GM23338 (cell line): ENCODE results near the gene CDK5. TPM values are rescaled to one million over a fixed set of nuclear protein-coding genes. Genes with fewer than 3 reads are reported as not detected.

ENCODE experiments used
- ATAC-seq: fragments of 200-7000 bp; cut with Tn5 transposase; 3 replicates; pipeline ENCODE4 v1.9.1; 2020
- DNase-seq: peaks from one replicate; pipeline ENCODE4 v3.0.0-alpha.2; 2015; ENCODE audit warnings: low spot score
- H2AFZ ChIP-seq: fragments of 200-600 bp; sonication (generic); 2 replicates; pipeline ENCODE4 v1.8.0; 2016; ENCODE audit warnings: antibody characterized with exemption, mild to moderate bottlenecking, moderate library complexity
- H3F3A ChIP-seq: fragments of 200-600 bp; sonication (generic); replicated peaks from 2 replicates; pipeline ENCODE4 v1.8.0; 2017; ENCODE audit warnings: antibody characterized with exemption, mixed run types, low read depth
- H3K27ac ChIP-seq: fragments of 200-600 bp; sonication (generic); 2 replicates; pipeline ENCODE4 v1.6.1; 2016; ENCODE audit warnings: low read depth
- H3K27me3 ChIP-seq: fragments of 200-600 bp; sonication (generic); 2 replicates; pipeline ENCODE4 v1.8.0; 2016; ENCODE audit warnings: mild to moderate bottlenecking, mixed run types, moderate library complexity; ENCODE audit not compliant: insufficient read depth
- H3K36me3 ChIP-seq: fragments of 200-600 bp; sonication (generic); 2 replicates; pipeline ENCODE4 v1.8.0; 2016; ENCODE audit warnings: mild to moderate bottlenecking; ENCODE audit not compliant: insufficient read depth
- H3K4me1 ChIP-seq: fragments of 200-600 bp; sonication (generic); 2 replicates; pipeline ENCODE4 v1.8.0; 2016; ENCODE audit warnings: mild to moderate bottlenecking, moderate library complexity; ENCODE audit not compliant: insufficient read depth
- H3K4me2 ChIP-seq: fragments of 200-600 bp; sonication (generic); 2 replicates; pipeline ENCODE4 v1.7.1; 2017; ENCODE audit warnings: mixed run types
- H3K4me3 ChIP-seq: fragments of 200-600 bp; sonication (generic); 2 replicates; pipeline ENCODE4 v1.6.1; 2016; ENCODE audit warnings: mixed run types
- H3K79me2 ChIP-seq: fragments of 200-600 bp; sonication (generic); replicated peaks from 2 replicates; pipeline ENCODE4 v1.8.0; 2017; ENCODE audit warnings: mild to moderate bottlenecking; ENCODE audit not compliant: insufficient read depth
- H3K9me2 ChIP-seq: fragments of 200-600 bp; sonication (generic); 2 replicates; pipeline ENCODE4 v1.8.0; 2017; ENCODE audit not compliant: insufficient read depth
- H4K20me1 ChIP-seq: fragments of 200-600 bp; sonication (generic); replicated peaks from 2 replicates; pipeline ENCODE4 v1.8.0; 2017; ENCODE audit warnings: mild to moderate bottlenecking; ENCODE audit not compliant: insufficient read depth
- H3K27ac Mint-ChIP-seq: 2 replicates; pipeline ENCODE4 v1.8.0; 2020; ENCODE audit warnings: inconsistent platforms, mild to moderate bottlenecking, moderate library complexity, mixed read lengths
- H3K27me3 Mint-ChIP-seq: 3 replicates; pipeline ENCODE4 v1.8.0; 2022; ENCODE audit warnings: low read depth, mild to moderate bottlenecking, moderate library complexity, mixed read lengths, inconsistent platforms; ENCODE audit not compliant: insufficient read depth, poor library complexity
- H3K36me3 Mint-ChIP-seq: 3 replicates; pipeline ENCODE4 v1.8.0; 2021; ENCODE audit warnings: low read depth, mild to moderate bottlenecking, inconsistent platforms, moderate library complexity, mixed read lengths
- H3K4me1 Mint-ChIP-seq: 3 replicates; pipeline ENCODE4 v1.8.0; 2020; ENCODE audit warnings: mild to moderate bottlenecking, inconsistent platforms, mixed read lengths
- H3K4me3 Mint-ChIP-seq: 3 replicates; pipeline ENCODE4 v1.8.0; 2021; ENCODE audit warnings: moderate library complexity, mild to moderate bottlenecking, inconsistent platforms, mixed read lengths
- H3K9me3 Mint-ChIP-seq: 3 replicates; pipeline ENCODE4 v1.8.0; 2020; ENCODE audit warnings: moderate library complexity, mild to moderate bottlenecking, inconsistent platforms, mixed read lengths
- EZH2 ChIP-seq: fragments of 200-600 bp; sonication (generic); IDR thresholded peaks from one replicate; pipeline ENCODE4 v1.8.0; 2017; ENCODE audit warnings: antibody characterized with exemption, mild to moderate bottlenecking, low read depth; ENCODE audit not compliant: unreplicated experiment
- EZH2phosphoT487 ChIP-seq: fragments of 200-600 bp; sonication (generic); IDR thresholded peaks from one replicate; pipeline ENCODE4 v1.8.1; 2018; ENCODE audit warnings: antibody characterized with exemption; ENCODE audit not compliant: unreplicated experiment
- NANOG ChIP-seq: IDR thresholded peaks from 2 replicates; pipeline ENCODE4 v1.6.1; 2016; ENCODE audit warnings: antibody characterized with exemption, borderline replicate concordance
- POLR2AphosphoS5 ChIP-seq: IDR thresholded peaks from 2 replicates; pipeline ENCODE4 v1.6.1; 2016; ENCODE audit warnings: antibody characterized with exemption, low read depth
- STAT1 ChIP-seq: IDR thresholded peaks from one replicate; pipeline ENCODE4 v1.6.1; 2016; ENCODE audit warnings: antibody characterized with exemption; ENCODE audit not compliant: unreplicated experiment
- ZNF114 ChIP-seq: fragments of 250-450 bp; sonication (Bioruptor Pico); IDR thresholded peaks from 2 replicates; pipeline ENCODE4 v1.5.0; 2020; ENCODE audit warnings: mild to moderate bottlenecking, moderate library complexity
- polyA plus RNA-seq: library from polyadenylated mRNA; unstranded; fragments of >200 nt; fragmentation: Nextera tagmentation; extraction: Ambion mirVana; gene quantifications from 2 replicates; pipeline ENCODE4 v1.2.1, GENCODE V29; 2016
- total RNA-seq: library from RNA; depleted of rRNA; stranded (reverse); fragments of >200 nt; shearing (Covaris generic); gene quantifications from 2 replicates; pipeline ENCODE4 v1.2.3, GENCODE V29; 2014
- TF ChIP-seq, protein P1 (sequence below): IDR thresholded peaks from one replicate; pipeline ENCODE4 v1.6.1; 2018; ENCODE audit warnings: antibody characterized with exemption; ENCODE audit not compliant: unreplicated experiment
- TF ChIP-seq, protein P2 (sequence below): IDR thresholded peaks from 2 replicates; pipeline ENCODE4 v1.6.1; 2016; ENCODE audit warnings: antibody characterized with exemption
- TF ChIP-seq, protein P3 (sequence below), 2 experiments: fragments of 200-600 bp in 1 of 2; sonication (generic) in 1 of 2; conservative IDR thresholded peaks; 2 replicates each; pipeline versions ENCODE4 v1.5.1 to v1.6.1; 2016 to 2017; ENCODE audit warnings: antibody characterized with exemption in 2 of 2, low read depth in 2 of 2, mild to moderate bottlenecking in 2 of 2, moderate library complexity in 1 of 2

Gene CDK5
- total and polyA plus RNA-seq, 2 experiments from 2014 or later, result 19.8 to 27.1 TPM

DNA sequence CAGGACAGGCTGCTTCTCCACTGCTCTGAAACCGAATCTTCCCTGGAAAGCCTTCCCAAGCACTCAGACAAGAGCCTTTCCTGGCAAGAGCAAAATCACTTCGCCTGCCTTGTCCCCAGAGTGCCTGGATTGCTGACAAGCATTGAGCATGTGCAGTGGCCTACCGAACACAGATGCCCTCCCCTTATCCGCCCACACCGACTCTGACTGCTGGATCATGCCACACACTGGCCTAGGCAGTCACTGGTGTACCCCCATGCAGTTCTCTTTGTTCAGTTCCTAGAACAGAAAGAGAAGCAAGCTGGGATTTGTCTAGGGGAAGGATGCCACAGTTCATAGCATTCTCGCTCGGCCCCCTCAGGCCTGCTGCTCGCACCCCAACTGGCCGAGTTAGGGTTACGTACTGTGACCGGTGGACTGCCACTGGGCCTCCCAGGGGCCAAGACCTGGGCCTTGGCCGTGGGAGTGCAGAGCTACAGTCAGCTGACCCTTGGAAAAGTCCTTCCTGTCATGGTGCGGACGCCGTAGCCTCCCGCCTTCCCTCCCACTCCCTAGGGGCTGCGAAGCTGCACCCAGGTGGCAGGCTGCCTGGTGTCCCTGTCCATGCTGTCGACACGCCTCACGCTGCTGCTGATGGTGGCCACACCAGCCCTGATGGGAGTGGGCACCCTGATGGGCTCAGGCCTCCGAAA is 22.5 kb downstream of the CDK5 start (continued):
- TF ChIP-seq, protein P1, sequence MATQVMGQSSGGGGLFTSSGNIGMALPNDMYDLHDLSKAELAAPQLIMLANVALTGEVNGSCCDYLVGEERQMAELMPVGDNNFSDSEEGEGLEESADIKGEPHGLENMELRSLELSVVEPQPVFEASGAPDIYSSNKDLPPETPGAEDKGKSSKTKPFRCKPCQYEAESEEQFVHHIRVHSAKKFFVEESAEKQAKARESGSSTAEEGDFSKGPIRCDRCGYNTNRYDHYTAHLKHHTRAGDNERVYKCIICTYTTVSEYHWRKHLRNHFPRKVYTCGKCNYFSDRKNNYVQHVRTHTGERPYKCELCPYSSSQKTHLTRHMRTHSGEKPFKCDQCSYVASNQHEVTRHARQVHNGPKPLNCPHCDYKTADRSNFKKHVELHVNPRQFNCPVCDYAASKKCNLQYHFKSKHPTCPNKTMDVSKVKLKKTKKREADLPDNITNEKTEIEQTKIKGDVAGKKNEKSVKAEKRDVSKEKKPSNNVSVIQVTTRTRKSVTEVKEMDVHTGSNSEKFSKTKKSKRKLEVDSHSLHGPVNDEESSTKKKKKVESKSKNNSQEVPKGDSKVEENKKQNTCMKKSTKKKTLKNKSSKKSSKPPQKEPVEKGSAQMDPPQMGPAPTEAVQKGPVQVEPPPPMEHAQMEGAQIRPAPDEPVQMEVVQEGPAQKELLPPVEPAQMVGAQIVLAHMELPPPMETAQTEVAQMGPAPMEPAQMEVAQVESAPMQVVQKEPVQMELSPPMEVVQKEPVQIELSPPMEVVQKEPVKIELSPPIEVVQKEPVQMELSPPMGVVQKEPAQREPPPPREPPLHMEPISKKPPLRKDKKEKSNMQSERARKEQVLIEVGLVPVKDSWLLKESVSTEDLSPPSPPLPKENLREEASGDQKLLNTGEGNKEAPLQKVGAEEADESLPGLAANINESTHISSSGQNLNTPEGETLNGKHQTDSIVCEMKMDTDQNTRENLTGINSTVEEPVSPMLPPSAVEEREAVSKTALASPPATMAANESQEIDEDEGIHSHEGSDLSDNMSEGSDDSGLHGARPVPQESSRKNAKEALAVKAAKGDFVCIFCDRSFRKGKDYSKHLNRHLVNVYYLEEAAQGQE, result no peak
- TF ChIP-seq EZH2 (no peak), EZH2phosphoT487 (no peak), STAT1 (no peak), NANOG (no peak), POLR2AphosphoS5 (no peak), ZNF114 (no peak)
- TF ChIP-seq, protein P2, sequence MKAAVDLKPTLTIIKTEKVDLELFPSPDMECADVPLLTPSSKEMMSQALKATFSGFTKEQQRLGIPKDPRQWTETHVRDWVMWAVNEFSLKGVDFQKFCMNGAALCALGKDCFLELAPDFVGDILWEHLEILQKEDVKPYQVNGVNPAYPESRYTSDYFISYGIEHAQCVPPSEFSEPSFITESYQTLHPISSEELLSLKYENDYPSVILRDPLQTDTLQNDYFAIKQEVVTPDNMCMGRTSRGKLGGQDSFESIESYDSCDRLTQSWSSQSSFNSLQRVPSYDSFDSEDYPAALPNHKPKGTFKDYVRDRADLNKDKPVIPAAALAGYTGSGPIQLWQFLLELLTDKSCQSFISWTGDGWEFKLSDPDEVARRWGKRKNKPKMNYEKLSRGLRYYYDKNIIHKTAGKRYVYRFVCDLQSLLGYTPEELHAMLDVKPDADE, result no peak

DNA sequence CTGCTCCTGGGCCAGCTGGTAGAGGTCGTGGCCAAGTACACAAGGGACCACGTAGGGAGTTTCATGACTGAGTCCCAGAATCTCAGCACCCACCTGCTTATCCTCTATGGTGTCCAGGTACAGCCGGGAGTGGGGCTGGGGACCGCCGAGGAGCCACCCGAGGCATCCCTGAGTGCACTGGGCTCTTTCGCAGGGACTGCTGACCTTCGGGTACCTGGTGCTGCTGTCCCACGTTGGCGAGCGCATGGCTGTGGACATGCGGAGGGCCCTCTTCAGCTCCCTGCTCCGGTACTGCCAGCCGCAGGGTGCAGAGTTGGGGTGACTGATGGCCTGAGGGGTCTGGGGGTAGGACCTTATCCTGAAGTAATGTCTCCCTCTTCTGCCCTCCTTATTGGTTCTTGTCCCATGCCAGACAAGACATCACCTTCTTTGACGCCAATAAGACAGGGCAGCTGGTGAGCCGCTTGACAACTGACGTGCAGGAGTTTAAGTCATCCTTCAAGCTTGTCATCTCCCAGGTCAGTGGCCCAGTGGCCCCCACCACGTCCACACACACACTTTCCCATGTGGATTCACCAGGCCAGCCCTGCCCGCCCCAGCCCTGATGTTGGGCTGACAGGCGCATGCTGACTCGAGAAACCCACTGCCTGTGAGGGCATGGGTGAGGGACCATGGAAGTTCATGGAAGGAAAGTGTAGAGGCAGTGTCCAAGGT is 23.2 kb downstream of the CDK5 start:
- Mint-ChIP-seq H3K4me1 (peaks cover 2% of the 10 kb centered on the region; the same call in 1 of the 3 replicates), H3K27me3 (peaks cover 8% of the 10 kb centered on the region), H3K4me3 (no peak overlapping the region), H3K27ac (no peak overlapping the region), H3K9me3 (no peaks in the 10 kb centered on the region), H3K36me3 (0 out of 3 replicates have a peak, but pooled peaks cover 6% of the 10 kb centered on the region)
- Histone ChIP-seq H3K27me3 (no peaks in the 10 kb centered on the region), H3K36me3 (no peaks in the 10 kb centered on the region), H3K4me1 (no peaks in the 10 kb centered on the region), H3K27ac (no peak overlapping the region), H3K4me3 (no peak overlapping the region), H3F3A (no peaks in the 10 kb centered on the region), H2AFZ (no peak overlapping the region), H4K20me1 (no peaks in the 10 kb centered on the region; the same call in 1 of the 2 replicates), H3K79me2 (peaks cover 5% of the 10 kb centered on the region; the same call in 1 of the 2 replicates), H3K9me2 (no peaks in the 10 kb centered on the region), H3K4me2 (no peak overlapping the region)
- ATAC-seq (no peak), DNase-seq (no peak)
- TF ChIP-seq, protein P1, result no peak
- TF ChIP-seq, protein P3, sequence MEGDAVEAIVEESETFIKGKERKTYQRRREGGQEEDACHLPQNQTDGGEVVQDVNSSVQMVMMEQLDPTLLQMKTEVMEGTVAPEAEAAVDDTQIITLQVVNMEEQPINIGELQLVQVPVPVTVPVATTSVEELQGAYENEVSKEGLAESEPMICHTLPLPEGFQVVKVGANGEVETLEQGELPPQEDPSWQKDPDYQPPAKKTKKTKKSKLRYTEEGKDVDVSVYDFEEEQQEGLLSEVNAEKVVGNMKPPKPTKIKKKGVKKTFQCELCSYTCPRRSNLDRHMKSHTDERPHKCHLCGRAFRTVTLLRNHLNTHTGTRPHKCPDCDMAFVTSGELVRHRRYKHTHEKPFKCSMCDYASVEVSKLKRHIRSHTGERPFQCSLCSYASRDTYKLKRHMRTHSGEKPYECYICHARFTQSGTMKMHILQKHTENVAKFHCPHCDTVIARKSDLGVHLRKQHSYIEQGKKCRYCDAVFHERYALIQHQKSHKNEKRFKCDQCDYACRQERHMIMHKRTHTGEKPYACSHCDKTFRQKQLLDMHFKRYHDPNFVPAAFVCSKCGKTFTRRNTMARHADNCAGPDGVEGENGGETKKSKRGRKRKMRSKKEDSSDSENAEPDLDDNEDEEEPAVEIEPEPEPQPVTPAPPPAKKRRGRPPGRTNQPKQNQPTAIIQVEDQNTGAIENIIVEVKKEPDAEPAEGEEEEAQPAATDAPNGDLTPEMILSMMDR (conservative IDR thresholded peaks at IDR 0.05; ENCODE audit: low read depth in 2 of 2), result no peak
- TF ChIP-seq, protein P2, result no peak
